Uterus (tissue), 4 donors: ENCODE results near the gene DLK2. TPM values are rescaled to one million over a fixed set of nuclear protein-coding genes. Genes with fewer than 3 reads are reported as not detected.

ENCODE experiments used
- DNase-seq, 2 donors: peaks; one replicate each; pipeline ENCODE4 v3.0.0-alpha.2; 2019 to 2020
- H3K27ac ChIP-seq, 2 donors: fragments of 200-600 bp; sonication (generic); 1 replicate in 1 of 2; 2 replicates in 1 of 2; pipeline ENCODE4 v1.5.1; 2016 to 2018
- H3K27me3 ChIP-seq, 2 donors: fragments of 200-600 bp; sonication (generic); one replicate each; pipeline ENCODE4 v1.5.1; 2018 to 2019; ENCODE audit warnings: control low read depth in 1 of 2
- H3K36me3 ChIP-seq, 2 donors: fragments of 200-600 bp; sonication (generic); one replicate each; pipeline ENCODE4 v1.5.1; 2019; ENCODE audit warnings: control low read depth in 1 of 2
- H3K4me1 ChIP-seq, 2 donors: fragments of 200-600 bp; sonication (generic); one replicate each; pipeline ENCODE4 v1.5.1; 2018 to 2019; ENCODE audit warnings: control low read depth in 1 of 2
- H3K4me3 ChIP-seq, 2 donors: fragments of 200-600 bp; sonication (generic); 1 replicate in 1 of 2; 2 replicates in 1 of 2; pipeline ENCODE4 v1.5.1; 2018 to 2019; ENCODE audit warnings: mild to moderate bottlenecking in 1 of 2
- H3K9me3 ChIP-seq, 2 donors: fragments of 200-600 bp; sonication (generic); one replicate each; pipeline ENCODE4 v1.5.1; 2019; ENCODE audit warnings: control low read depth in 1 of 2
- POLR2A ChIP-seq, 2 donors: fragments of 450-650 bp; IDR thresholded peaks; one replicate each; pipeline ENCODE4 v1.6.1; 2016; ENCODE audit warnings: antibody characterized with exemption in 2 of 2, mild to moderate bottlenecking in 1 of 2, moderate library complexity in 1 of 2
- intact Hi-C: fragments of 100-400 bp; cut with DNase I; formaldehyde crosslinking; loops from one replicate; pipeline ENCODE4 v1.15.1; 2023; ENCODE audit warnings: low total_unique reads
- total RNA-seq, 4 donors: library from RNA; depleted of rRNA in 3 of 4; stranded (reverse); fragments of >200 nt in 3 of 4; gene quantifications; one replicate each; pipeline versions ENCODE4 v1.1.0 to v1.2.4, GENCODE V29; 2014 to 2023
- TF ChIP-seq, protein P1 (sequence below), 4 experiments: fragments of 200-600 bp in 2 of 4; fragments of 450-650 bp in 2 of 4; sonication (generic) in 2 of 4; IDR thresholded peaks; one replicate each; pipeline ENCODE4 v1.5.1; 2016 to 2019; ENCODE audit warnings: antibody characterized with exemption in 4 of 4, mild to moderate bottlenecking in 2 of 4, moderate library complexity in 1 of 4
- donor health status: DM: yes; HTN: yes; CAD: no.

The DLK2 gene
- total RNA-seq, 4 donors from 2014 or later: 1.9 to 3.3 TPM; not detected in 2

DNA sequence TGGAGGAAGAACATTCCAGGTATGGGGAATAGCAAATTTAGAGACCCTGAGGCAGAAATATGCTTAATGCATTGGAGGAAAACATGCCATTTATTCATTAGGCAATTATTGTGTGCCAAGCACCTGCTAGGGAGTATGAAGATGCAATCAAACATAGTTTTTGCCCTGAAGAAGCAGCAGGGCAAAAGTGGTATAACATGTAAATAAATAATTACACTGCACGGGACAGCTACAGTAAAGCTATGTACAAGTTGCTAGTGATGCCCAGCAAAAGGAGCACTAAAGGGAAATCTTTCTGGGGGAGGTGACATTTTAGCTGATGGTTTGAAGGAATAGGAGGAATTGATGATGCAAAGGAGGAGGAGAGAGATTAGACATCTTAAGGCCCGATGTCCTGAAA lies 21.4 kb upstream of the DLK2 start:
- intact Hi-C loops: no loop called here
- H3K4me3 ChIP-seq: peak overlapping the region; percentile 52 to 83
- DNase-seq: no peak
- TF ChIP-seq, protein P1, sequence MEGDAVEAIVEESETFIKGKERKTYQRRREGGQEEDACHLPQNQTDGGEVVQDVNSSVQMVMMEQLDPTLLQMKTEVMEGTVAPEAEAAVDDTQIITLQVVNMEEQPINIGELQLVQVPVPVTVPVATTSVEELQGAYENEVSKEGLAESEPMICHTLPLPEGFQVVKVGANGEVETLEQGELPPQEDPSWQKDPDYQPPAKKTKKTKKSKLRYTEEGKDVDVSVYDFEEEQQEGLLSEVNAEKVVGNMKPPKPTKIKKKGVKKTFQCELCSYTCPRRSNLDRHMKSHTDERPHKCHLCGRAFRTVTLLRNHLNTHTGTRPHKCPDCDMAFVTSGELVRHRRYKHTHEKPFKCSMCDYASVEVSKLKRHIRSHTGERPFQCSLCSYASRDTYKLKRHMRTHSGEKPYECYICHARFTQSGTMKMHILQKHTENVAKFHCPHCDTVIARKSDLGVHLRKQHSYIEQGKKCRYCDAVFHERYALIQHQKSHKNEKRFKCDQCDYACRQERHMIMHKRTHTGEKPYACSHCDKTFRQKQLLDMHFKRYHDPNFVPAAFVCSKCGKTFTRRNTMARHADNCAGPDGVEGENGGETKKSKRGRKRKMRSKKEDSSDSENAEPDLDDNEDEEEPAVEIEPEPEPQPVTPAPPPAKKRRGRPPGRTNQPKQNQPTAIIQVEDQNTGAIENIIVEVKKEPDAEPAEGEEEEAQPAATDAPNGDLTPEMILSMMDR (IDR thresholded peaks at IDR 0.05): no peak
- no peak for TF ChIP-seq POLR2A (IDR thresholded peaks at IDR 0.05)
- no peaks in the 10 kb centered on the region for H3K9me3 ChIP-seq
- peaks cover 0 to 8% of the 10 kb centered on the region in 2 donors for H3K4me1 ChIP-seq
- no peaks in the 10 kb centered on the region for H3K27me3 ChIP-seq
- H3K36me3 ChIP-seq: no peaks in the 10 kb centered on the region
- peak overlapping the region; percentile 75 to 82 for H3K27ac ChIP-seq

DNA sequence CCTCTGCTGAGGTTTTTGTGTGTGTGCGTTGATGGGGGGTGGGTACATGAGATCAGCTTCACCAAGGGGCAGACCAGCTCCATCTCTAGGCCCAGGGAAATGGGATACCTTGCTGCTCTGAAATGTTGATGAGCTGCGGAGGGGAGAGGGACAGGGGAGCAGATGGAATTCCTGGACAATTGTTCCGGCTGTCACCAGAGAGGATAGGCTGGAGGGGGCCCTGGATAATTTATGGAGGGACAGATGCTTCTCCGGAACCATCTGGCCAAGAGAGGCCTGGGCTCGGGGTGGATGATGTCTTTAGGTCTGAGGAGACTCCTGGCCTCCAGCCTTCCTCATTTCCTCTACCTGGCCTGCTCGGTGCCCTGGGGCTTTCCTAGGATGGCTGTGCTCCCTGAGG lies 20.2 kb upstream of the DLK2 start:
- intact Hi-C loops: no loop called here

DNA sequence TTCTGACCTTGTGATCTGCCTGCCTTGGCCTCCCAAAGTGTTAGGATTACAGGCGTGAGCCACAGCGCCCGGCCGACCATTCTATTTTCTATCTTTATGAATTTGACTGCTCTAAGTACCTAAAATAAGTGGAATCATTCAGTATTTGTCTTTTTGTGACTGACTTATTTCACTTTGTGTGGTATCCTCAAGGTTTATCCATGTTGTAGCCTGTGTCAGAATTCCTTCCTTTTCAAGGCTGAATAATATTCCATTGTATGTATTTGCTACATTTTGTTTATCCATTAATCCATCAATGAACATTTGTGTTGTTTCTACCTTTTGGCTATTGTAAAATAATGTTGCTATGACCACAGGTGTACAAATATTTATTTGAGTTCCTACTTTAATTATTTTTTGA lies 17.2 kb upstream of the DLK2 start:
- Histone ChIP-seq H3K9me3 (no peaks in the 10 kb centered on the region), H3K27ac (no peak overlapping the region), H3K4me1 (no peaks in the 10 kb centered on the region), H3K27me3 (no peaks in the 10 kb centered on the region), H3K36me3 (no peaks in the 10 kb centered on the region), H3K4me3 (no peak overlapping the region)
- TF ChIP-seq, protein P1 (IDR thresholded peaks at IDR 0.05): no peak
- no peak for TF ChIP-seq POLR2A (IDR thresholded peaks at IDR 0.05)
- intact Hi-C loops: loop anchor here (5.0 kb wide), 1 partner anchor 35 kb away; no protein-coding TSS in a partner anchor
- DNase-seq: no peak

More for the DNA sequence above, 20.2 kb upstream of the DLK2 start:
- no peak for TF ChIP-seq POLR2A (IDR thresholded peaks at IDR 0.05)
- TF ChIP-seq, protein P1 (IDR thresholded peaks at IDR 0.05): no peak
- no peak overlapping the region for H3K4me3 ChIP-seq
- no peaks in the 10 kb centered on the region for H3K36me3 ChIP-seq
- H3K27me3 ChIP-seq: no peaks in the 10 kb centered on the region
- H3K27ac ChIP-seq: no peak overlapping the region
- no peaks in the 10 kb centered on the region for H3K9me3 ChIP-seq
- DNase-seq: no peak
- H3K4me1 ChIP-seq: peaks cover 0 to 8% of the 10 kb centered on the region in 2 donors

DNA sequence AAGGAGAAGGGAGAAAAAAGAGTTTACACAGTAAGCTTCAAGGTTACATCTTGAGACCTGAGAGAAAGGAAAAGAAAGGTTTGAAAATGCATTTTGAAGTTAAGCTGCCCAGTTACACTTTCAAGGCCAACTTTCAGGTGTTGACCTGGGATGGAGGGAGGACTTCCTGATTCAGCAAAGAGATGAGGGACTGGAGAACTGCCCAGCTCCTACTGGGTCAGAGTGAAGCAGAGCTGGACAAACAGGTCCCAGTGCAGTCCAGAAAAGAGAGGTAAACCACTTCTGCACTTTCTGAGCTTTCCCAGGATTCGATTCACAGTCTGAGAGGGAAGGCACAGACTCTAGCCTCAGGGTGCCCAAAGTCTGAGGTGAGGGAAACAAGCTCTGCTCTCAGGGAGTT lies 16.1 kb upstream of the DLK2 start:
- H3K9me3 ChIP-seq: no peaks in the 10 kb centered on the region
- no peaks in the 10 kb centered on the region for H3K4me1 ChIP-seq
- H3K36me3 ChIP-seq: no peaks in the 10 kb centered on the region
- intact Hi-C loops: loop anchor here (5.0 kb wide), 1 partner anchor 36 kb away; no protein-coding TSS in a partner anchor
- TF ChIP-seq, protein P1 (IDR thresholded peaks at IDR 0.05): no peak
- no peak for TF ChIP-seq POLR2A (IDR thresholded peaks at IDR 0.05)
- no peak overlapping the region for H3K27ac ChIP-seq
- no peak for DNase-seq
- H3K4me3 ChIP-seq: no peak overlapping the region
- no peaks in the 10 kb centered on the region for H3K27me3 ChIP-seq

DNA sequence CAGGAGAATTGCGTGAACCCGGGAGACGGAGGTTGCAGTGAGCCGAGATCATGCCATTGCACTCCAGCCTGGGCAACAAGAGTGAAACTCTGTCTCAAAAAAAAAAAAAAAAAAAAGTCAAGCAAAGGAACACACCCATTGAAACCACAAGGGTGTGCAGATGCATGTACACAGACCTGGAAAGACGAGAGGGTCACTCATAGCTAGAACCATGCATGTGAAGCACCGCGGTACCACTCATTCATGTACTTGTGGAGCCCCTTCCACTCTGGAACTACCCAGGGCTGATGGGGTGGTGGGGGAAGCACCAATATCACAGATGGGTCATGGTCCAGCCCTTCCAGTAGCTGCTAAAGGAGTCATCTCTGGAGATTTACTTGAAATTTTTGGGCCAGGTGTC lies 14.6 kb upstream of the DLK2 start:
- Histone ChIP-seq H3K27me3 (no peaks in the 10 kb centered on the region), H3K27ac (no peak overlapping the region), H3K4me1 (no peaks in the 10 kb centered on the region), H3K4me3 (no peak overlapping the region), H3K9me3 (no peaks in the 10 kb centered on the region), H3K36me3 (no peaks in the 10 kb centered on the region)
- DNase-seq: no peak
- TF ChIP-seq POLR2A (IDR thresholded peaks at IDR 0.05): no peak
- TF ChIP-seq, protein P1 (IDR thresholded peaks at IDR 0.05): no peak
- intact Hi-C loops: loop anchor here (5.0 kb wide), 1 partner anchor 37 kb away; no protein-coding TSS in a partner anchor
